ENCODE results near the gene UQCC3.

GRCh38 chr11:62627713-62628112, 43.8 kb upstream of the UQCC3 start:
- TF ChIP-seq CTCF (IDR thresholded peaks at IDR 0.05) (no peak), POLR2A (IDR thresholded peaks at IDR 0.05) (no peak)
